Effector memory CD4-positive, alpha-beta T cell (primary cell): Measurements from ENCODE around the gene GATD1.
A peak's percentile ranks its signal among the peaks of the same experiment; 100 is the strongest.

Experiments
- DNase-seq, 3 donors: peaks; one replicate each; pipeline ENCODE4 v3.0.0-alpha.2; 2020
- H3K27ac ChIP-seq: 2 replicates; pipeline ENCODE4 v1.7.0; 2013; ENCODE audit warnings: mild to moderate bottlenecking, low read length, moderate library complexity; ENCODE audit not compliant: insufficient read depth, poor library complexity, severe bottlenecking
- H3K27me3 ChIP-seq: replicated peaks from 2 replicates; pipeline ENCODE4 v1.7.0; 2013; ENCODE audit warnings: mild to moderate bottlenecking, low read length; ENCODE audit not compliant: insufficient read depth, control insufficient read depth, poor library complexity, severe bottlenecking
- H3K36me3 ChIP-seq: 2 replicates; pipeline ENCODE4 v1.7.0; 2013; ENCODE audit warnings: mild to moderate bottlenecking, low read length, moderate library complexity; ENCODE audit not compliant: control insufficient read depth, insufficient read depth
- H3K4me1 ChIP-seq: 2 replicates; pipeline ENCODE4 v1.7.0; 2013; ENCODE audit warnings: low read length, mild to moderate bottlenecking; ENCODE audit not compliant: control insufficient read depth, insufficient read depth, poor library complexity, severe bottlenecking
- H3K4me3 ChIP-seq: 2 replicates; pipeline ENCODE4 v1.7.0; 2013; ENCODE audit warnings: low read length, low read depth, mild to moderate bottlenecking; ENCODE audit not compliant: insufficient read depth, poor library complexity, severe bottlenecking
- H3K9me3 ChIP-seq: 2 replicates; pipeline ENCODE4 v1.7.0; 2013; ENCODE audit warnings: mild to moderate bottlenecking, low read length, moderate library complexity; ENCODE audit not compliant: control insufficient read depth

Gene GATD1

DNA sequence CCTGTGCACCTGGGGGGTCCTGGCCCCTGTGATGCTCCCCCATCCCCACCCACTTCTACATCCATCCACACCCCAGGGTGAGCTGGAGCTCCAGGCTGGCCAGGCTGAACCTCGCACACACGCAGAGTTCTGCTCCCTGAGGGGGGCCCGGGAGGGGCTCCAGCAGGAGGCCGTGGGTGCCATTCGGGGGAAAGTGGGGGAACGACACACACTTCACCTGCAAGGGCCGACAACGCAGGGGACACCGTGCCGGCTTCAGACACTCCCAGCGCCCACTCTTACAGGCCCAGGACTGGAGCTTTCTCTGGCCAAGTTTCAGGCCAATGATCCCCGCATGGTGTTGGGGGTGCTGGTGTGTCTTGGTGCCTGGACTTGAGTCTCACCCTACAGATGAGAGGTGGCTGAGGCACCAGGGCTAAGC is 50.0 kb downstream of the GATD1 start:
- Histone ChIP-seq H3K9me3 (no peaks in the 10 kb centered on the region), H3K27me3 (peaks cover 2% of the 10 kb centered on the region), H3K36me3 (no peaks in the 10 kb centered on the region), H3K4me3 (no peak overlapping the region), H3K27ac (no peak overlapping the region), H3K4me1 (peaks cover 33% of the 10 kb centered on the region)
- no peak for DNase-seq

GRCh38 chr11:726278-727220 is 50.7 kb downstream of the GATD1 start:
- DNase-seq: peak in 2 of 3 donors; percentile 24 to 31
- Histone ChIP-seq H3K9me3 (no peaks in the 10 kb centered on the region), H3K4me3 (peak overlapping the region; percentile 57), H3K27me3 (peaks cover 7% of the 10 kb centered on the region), H3K4me1 (peaks cover 40% of the 10 kb centered on the region), H3K27ac (no peak overlapping the region), H3K36me3 (no peaks in the 10 kb centered on the region)

GRCh38 chr11:725624-726202 is 51.6 kb downstream of the GATD1 start:
- H3K36me3 ChIP-seq: no peaks in the 10 kb centered on the region
- H3K4me3 ChIP-seq: peak overlapping the region; percentile 57
- DNase-seq: no peak
- peaks cover 8% of the 10 kb centered on the region for H3K27me3 ChIP-seq
- no peaks in the 10 kb centered on the region for H3K9me3 ChIP-seq
- H3K4me1 ChIP-seq: peaks cover 47% of the 10 kb centered on the region
- no peak overlapping the region for H3K27ac ChIP-seq

DNA sequence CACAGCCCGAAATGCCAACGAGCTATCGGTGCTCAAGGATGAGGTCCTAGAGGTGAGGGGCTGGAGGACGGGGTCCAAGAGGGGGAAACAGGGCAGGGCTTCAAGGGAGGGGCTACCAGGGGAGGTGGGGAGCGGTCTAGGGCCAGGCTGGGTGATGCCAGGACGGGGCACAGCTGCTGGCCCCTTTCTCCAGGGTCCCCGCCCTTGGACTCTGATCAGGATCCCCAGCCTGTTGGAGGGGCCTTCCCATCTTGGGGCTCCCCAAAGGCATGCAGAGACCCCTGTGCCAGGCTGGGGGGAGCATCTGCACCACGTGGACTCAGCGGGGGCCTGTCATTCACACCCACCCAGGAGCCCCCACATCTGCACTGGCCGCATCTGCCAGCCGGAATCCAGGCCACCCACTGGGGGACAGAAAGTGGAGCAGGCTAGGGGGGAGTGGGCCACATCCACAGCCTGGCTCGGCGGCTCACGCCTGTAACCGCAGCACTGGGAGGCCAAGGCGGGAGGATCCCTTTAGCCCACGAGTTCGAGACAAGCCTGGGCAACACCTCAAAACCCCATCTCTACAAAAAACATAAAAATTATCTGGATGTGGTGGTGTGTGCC is 52.4 kb downstream of the GATD1 start:
- Histone ChIP-seq H3K36me3 (no peaks in the 10 kb centered on the region), H3K4me1 (peaks cover 47% of the 10 kb centered on the region), H3K27me3 (peaks cover 10% of the 10 kb centered on the region), H3K9me3 (no peaks in the 10 kb centered on the region), H3K4me3 (peak overlapping the region; percentile 57), H3K27ac (no peak overlapping the region)
- DNase-seq: no peak

DNA sequence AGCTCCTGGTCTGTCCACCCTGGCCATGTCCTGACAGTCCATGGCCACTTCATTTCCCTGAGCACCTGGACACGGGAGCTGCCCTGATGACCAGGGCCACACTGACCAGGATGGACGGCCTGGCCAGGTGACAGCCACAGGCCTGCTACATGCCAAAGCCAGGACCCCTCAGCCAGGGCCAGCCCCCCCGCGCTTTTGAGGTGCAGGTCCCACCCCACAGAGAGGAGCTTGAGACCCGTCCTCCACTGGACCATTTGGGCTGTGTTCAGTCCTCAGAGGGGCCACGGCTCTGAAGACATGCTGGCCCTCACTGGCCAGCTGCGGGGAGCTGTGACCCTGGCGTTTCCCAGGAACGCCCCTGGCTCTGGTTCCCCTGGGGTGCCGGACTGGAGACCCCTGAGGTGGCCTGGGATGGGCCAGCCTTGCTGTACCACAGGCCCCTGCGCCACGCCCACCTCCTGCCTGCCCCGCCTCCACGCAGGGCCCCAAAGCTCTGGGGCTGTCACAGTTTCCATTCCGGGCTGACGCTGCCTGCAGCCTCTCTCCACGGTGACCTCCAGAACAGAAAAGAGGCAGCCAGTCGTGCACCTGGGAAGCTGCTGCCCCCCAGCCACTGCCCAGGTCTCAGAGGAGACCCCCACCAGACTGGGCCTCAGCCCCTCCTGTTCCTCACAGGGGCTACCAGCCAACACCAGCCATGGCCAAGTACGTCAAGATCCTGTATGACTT is 53.1 kb downstream of the GATD1 start:
- H3K9me3 ChIP-seq: no peaks in the 10 kb centered on the region
- no peaks in the 10 kb centered on the region for H3K36me3 ChIP-seq
- no peak for DNase-seq
- peaks cover 47% of the 10 kb centered on the region for H3K4me1 ChIP-seq
- H3K27me3 ChIP-seq: peaks cover 10% of the 10 kb centered on the region
- no peak overlapping the region for H3K4me3 ChIP-seq
- H3K27ac ChIP-seq: no peak overlapping the region

DNA sequence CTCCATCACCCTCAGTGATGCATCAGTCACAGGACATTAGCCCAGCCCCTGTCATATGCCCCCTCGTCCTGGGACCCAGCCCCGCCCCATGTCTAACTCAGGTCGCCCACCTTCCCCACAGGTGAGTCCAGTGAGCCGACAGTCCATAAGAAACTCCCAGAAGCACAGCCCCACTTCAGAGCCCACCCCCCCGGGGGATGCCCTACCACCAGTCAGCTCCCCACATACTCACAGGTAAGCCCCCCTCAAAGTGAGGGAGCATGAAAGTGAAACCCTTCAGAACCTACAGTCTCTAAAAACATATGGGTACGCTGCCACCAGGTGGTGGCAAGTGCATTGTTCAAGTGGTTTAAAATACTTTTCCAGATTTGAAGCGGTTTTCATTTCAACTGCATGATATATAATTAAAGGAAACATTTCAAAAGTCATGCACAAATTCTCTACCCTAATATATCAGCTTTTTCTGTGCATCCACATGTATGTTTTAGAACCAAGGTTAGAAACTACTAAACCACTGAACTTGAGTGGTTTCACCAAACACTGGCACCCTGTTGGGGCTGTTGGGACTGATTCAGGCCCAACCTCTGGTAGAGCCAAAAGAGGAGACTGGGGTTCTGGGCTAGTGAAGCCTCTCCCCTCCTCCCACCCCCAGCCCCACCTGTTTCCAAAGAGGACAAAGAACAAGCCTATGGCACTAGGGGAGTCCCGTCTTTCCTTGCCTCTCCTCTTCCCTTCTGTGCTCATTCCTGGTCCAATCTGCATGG is 54.0 kb downstream of the GATD1 start:
- Histone ChIP-seq H3K4me3 (no peak overlapping the region), H3K36me3 (no peaks in the 10 kb centered on the region), H3K27ac (no peak overlapping the region), H3K4me1 (peaks cover 47% of the 10 kb centered on the region), H3K27me3 (peaks cover 10% of the 10 kb centered on the region), H3K9me3 (no peaks in the 10 kb centered on the region)
- no peak for DNase-seq

DNA sequence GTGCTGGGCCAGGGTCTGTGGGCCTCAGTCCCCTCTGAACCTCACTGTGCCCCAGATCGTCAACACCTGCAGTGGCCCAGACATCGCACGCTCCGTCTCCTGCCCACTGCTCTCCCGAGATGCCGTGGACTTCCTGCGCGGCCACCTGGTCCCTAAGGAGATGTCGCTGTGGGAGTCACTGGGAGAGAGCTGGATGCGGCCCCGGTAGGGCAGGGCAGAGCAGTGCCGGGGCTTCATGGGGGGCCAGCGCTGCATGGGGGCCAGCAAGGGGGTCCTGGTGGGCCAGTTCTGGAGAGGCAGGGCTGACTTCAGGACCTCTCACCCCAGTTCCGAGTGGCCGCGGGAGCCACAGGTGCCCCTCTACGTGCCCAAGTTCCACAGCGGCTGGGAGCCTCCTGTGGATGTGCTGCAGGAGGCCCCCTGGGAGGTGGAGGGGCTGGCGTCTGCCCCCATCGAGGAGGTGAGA is 54.9 kb downstream of the GATD1 start:
- no peak overlapping the region for H3K27ac ChIP-seq
- H3K9me3 ChIP-seq: no peaks in the 10 kb centered on the region
- peaks cover 10% of the 10 kb centered on the region for H3K27me3 ChIP-seq
- no peak for DNase-seq
- H3K4me3 ChIP-seq: peak overlapping the region; percentile 35
- no peaks in the 10 kb centered on the region for H3K36me3 ChIP-seq
- peaks cover 41% of the 10 kb centered on the region for H3K4me1 ChIP-seq

DNA sequence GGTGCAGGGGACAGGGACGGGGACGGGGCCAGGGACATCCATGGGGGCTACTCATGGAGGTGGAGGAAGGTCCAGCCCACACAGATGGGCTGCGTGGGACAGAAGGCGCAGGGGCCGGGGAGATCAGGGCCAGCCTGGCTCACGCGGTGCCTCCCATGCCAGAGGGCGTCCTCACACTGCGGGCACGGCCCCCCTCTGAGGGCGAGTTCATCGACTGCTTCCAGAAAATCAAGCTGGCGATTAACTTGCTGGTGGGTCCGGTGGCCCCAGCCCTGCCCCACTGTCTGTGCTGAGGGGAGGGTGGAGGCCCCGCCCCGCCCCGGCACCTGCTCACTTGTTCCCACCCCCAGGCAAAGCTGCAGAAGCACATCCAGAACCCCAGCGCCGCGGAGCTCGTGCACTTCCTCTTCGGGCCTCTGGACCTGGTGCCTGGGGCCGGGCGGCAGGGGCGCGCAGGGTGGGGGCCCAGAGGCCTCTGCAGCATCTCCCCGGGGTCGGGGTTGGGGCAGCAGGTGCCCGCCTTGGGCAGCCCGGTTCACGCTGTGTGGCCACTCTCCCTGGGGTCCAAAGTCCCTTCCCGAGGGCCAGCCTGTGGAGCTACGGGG is 55.4 kb downstream of the GATD1 start:
- peak overlapping the region; percentile 35 for H3K4me3 ChIP-seq
- no peak overlapping the region for H3K27ac ChIP-seq
- H3K9me3 ChIP-seq: no peaks in the 10 kb centered on the region
- H3K36me3 ChIP-seq: no peaks in the 10 kb centered on the region
- peaks cover 10% of the 10 kb centered on the region for H3K27me3 ChIP-seq
- H3K4me1 ChIP-seq: peaks cover 35% of the 10 kb centered on the region
- DNase-seq: peak; percentile 30 to 37 (median 33)

- Histone ChIP-seq H3K27ac (no peak overlapping the region), H3K27me3 (peaks cover 10% of the 10 kb centered on the region), H3K4me1 (peaks cover 30% of the 10 kb centered on the region), H3K36me3 (no peaks in the 10 kb centered on the region), H3K9me3 (no peaks in the 10 kb centered on the region), H3K4me3 (peak overlapping the region; percentile 37)
- no peak for DNase-seq
Observed at GRCh38 chr11:721247-721740, 56.0 kb downstream of the GATD1 start.
